ENCODE measurements around the gene HNRNPUL1. TPM values are rescaled to one million over a fixed set of nuclear protein-coding genes. Genes with fewer than 3 reads are reported as not detected.

HNRNPUL1 gene
- total RNA-seq, 1 experiment from 2014 or later: 201 TPM

DNA sequence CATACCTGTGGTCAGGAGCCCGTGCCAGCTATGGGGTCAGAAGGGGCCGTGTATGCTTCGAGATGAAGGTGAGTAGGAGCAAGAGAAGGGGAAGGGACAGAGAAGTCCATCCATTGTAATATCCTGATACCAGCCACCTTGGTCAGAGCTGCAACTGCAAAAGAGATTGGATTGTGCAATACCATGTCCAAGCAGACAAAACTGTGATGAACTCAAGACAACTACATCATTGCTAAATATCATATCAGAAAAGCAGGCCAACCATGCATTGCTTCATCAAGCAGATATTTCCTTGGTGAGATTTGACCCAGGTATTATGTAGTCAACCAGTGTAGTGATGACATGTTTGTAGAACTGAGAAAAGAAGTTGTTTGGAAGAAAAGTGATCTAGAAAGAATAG is 12.1 kb downstream of the HNRNPUL1 start:
- ChIA-PET RAD21 (ENCODE audit: low non-redundant PET in 1 of 2, low total read pairs in 2 of 2, uncharacterized antibody in 2 of 2, unreplicated experiment in 2 of 2) (no interaction called here), CTCF (no interaction called here), POLR2A (no interaction called here)
- Histone ChIP-seq H3K9me2 (ENCODE audit: insufficient read depth) (no peaks in the 10 kb centered on the region), H3K9me3 (ENCODE audit: control insufficient read depth in 1 of 2, insufficient read depth in 1 of 2, low read depth in 1 of 2, low read length in 2 of 2) (no peaks in the 10 kb centered on the region), H3K9ac (ENCODE audit: low read length) (no peak overlapping the region), H3K79me2 (ENCODE audit: insufficient read depth, low read length) (peaks cover 62% of the 10 kb centered on the region; the same call in 1 of the 2 replicates), H3K27me3 (ENCODE audit: insufficient read depth, low read length) (no peaks in the 10 kb centered on the region), H3K36me3 (ENCODE audit: control insufficient read depth in 1 of 2, insufficient read depth in 2 of 2, low read length in 2 of 2) (peaks cover 87 to 95% of the 10 kb centered on the region in 2 experiments), H4K20me1 (ENCODE audit: insufficient read depth) (no peaks in the 10 kb centered on the region), H3K4me1 (ENCODE audit: control insufficient read depth in 1 of 2, insufficient read depth in 2 of 2, low read length in 2 of 2) (no peaks in the 10 kb centered on the region), H3K27ac (ENCODE audit: low read depth, low read length) (no peak overlapping the region), H3K4me2 (ENCODE audit: low read length) (no peak overlapping the region), H3K4me3 (replicated peaks in 1 of 2; ENCODE audit: low read depth in 1 of 2, low read length in 2 of 2) (no peak overlapping the region), H2AFZ (ENCODE audit: low read depth, low read length, poor library complexity, severe bottlenecking) (no peak overlapping the region)
- no peak for ATAC-seq
- no TSS peak for BruUV-seq (replicated peaks)
- intact Hi-C loops (cut with micrococcal nuclease): no loop called here
- no peak for DNase-seq (ENCODE audit: low read depth, low spot score)
- TF ChIP-seq EZH2phosphoT487 (IDR thresholded peaks at IDR 0.05; ENCODE audit: borderline replicate concordance) (no peak), EGR1 (IDR thresholded peaks at IDR 0.05; ENCODE audit: low read depth) (no peak), SIN3A (IDR thresholded peaks at IDR 0.05; ENCODE audit: low read depth) (no peak), JUND (IDR thresholded peaks at IDR 0.05) (no peak), ZNF274 (IDR thresholded peaks at IDR 0.05; ENCODE audit: low read depth, low read length) (no peak)
- TF ChIP-seq, protein P1, sequence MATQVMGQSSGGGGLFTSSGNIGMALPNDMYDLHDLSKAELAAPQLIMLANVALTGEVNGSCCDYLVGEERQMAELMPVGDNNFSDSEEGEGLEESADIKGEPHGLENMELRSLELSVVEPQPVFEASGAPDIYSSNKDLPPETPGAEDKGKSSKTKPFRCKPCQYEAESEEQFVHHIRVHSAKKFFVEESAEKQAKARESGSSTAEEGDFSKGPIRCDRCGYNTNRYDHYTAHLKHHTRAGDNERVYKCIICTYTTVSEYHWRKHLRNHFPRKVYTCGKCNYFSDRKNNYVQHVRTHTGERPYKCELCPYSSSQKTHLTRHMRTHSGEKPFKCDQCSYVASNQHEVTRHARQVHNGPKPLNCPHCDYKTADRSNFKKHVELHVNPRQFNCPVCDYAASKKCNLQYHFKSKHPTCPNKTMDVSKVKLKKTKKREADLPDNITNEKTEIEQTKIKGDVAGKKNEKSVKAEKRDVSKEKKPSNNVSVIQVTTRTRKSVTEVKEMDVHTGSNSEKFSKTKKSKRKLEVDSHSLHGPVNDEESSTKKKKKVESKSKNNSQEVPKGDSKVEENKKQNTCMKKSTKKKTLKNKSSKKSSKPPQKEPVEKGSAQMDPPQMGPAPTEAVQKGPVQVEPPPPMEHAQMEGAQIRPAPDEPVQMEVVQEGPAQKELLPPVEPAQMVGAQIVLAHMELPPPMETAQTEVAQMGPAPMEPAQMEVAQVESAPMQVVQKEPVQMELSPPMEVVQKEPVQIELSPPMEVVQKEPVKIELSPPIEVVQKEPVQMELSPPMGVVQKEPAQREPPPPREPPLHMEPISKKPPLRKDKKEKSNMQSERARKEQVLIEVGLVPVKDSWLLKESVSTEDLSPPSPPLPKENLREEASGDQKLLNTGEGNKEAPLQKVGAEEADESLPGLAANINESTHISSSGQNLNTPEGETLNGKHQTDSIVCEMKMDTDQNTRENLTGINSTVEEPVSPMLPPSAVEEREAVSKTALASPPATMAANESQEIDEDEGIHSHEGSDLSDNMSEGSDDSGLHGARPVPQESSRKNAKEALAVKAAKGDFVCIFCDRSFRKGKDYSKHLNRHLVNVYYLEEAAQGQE (IDR thresholded peaks at IDR 0.05; ENCODE audit: low read depth): no peak

DNA sequence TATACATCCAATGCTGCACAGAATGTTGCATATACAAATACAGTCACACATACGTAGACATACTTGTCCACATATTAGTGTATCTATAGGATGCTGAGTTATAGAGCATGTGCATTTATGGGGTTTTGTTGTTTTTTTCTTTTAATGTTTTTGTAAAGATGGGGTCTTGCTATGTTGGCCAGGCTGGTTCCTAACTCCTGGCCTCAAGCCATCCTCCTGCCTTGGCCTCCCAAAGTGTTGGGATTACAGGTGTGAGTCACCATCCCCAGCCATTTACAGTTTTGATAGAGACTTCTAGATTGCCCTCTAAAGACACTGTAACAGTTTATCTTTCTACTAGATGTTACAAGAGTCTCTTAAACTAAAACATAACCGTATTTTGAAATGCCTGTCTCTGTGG is 14.3 kb downstream of the HNRNPUL1 start:
- DNase-seq (ENCODE audit: low read depth, low spot score) (no peak), ATAC-seq (no peak)
- intact Hi-C loops (cut with micrococcal nuclease): no loop called here
- no peaks in the 10 kb centered on the region for H3K9me3 ChIP-seq (ENCODE audit: control insufficient read depth in 1 of 2, insufficient read depth in 1 of 2, low read depth in 1 of 2, low read length in 2 of 2)
- peaks cover 49% of the 10 kb centered on the region; the same call in 1 of the 2 replicates for H3K79me2 ChIP-seq (ENCODE audit: insufficient read depth, low read length)
- ChIA-PET RAD21 (ENCODE audit: low non-redundant PET in 1 of 2, low total read pairs in 2 of 2, uncharacterized antibody in 2 of 2, unreplicated experiment in 2 of 2) (no interaction called here), CTCF (no interaction called here), POLR2A (no interaction called here)
- no peaks in the 10 kb centered on the region for H3K27me3 ChIP-seq (ENCODE audit: insufficient read depth, low read length)
- TF ChIP-seq CEBPB (IDR thresholded peaks at IDR 0.05; ENCODE audit: low read depth) (no peak), POLR2A (IDR thresholded peaks at IDR 0.05; ENCODE audit: borderline replicate concordance, extremely low read depth, insufficient read depth, insufficient read length) (no peak), ZFX (IDR thresholded peaks at IDR 0.05) (no peak), ELF1 (IDR thresholded peaks at IDR 0.05; ENCODE audit: borderline replicate concordance, low read depth) (no peak), YY1 (IDR thresholded peaks at IDR 0.05; ENCODE audit: extremely low read depth, insufficient replicate concordance, low read depth, low read length) (no peak), EZH2 (IDR thresholded peaks at IDR 0.05) (no peak)
- TF ChIP-seq, protein P2, sequence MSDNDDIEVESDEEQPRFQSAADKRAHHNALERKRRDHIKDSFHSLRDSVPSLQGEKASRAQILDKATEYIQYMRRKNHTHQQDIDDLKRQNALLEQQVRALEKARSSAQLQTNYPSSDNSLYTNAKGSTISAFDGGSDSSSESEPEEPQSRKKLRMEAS (IDR thresholded peaks at IDR 0.05): no peak
- no TSS peak for BruUV-seq (replicated peaks)
- H3K9me2 ChIP-seq (ENCODE audit: insufficient read depth): no peaks in the 10 kb centered on the region
- H3K4me1 ChIP-seq (ENCODE audit: control insufficient read depth in 1 of 2, insufficient read depth in 2 of 2, low read length in 2 of 2): no peaks in the 10 kb centered on the region
- no peak overlapping the region for H2AFZ ChIP-seq (ENCODE audit: low read depth, low read length, poor library complexity, severe bottlenecking)
- no peak overlapping the region for H3K4me3 ChIP-seq (replicated peaks in 1 of 2; ENCODE audit: low read depth in 1 of 2, low read length in 2 of 2)
- H3K36me3 ChIP-seq (ENCODE audit: control insufficient read depth in 1 of 2, insufficient read depth in 2 of 2, low read length in 2 of 2): peaks cover 84 to 92% of the 10 kb centered on the region in 2 experiments
- no peak overlapping the region for H3K4me2 ChIP-seq (ENCODE audit: low read length)
- H4K20me1 ChIP-seq (ENCODE audit: insufficient read depth): no peaks in the 10 kb centered on the region
- no peak overlapping the region for H3K27ac ChIP-seq (ENCODE audit: low read depth, low read length)
- H3K9ac ChIP-seq (ENCODE audit: low read length): no peak overlapping the region

Measured in HCT116 (cell line).